Fibroblast of skin of left biceps (primary cell): ENCODE data around the gene CFAP74.

Experiments
- DNase-seq, 2 experiments: peaks; one replicate each; pipeline ENCODE4 v3.0.0-alpha.2; 2013; ENCODE audit warnings: low read depth in 2 of 2

Gene CFAP74

GRCh38 chr1:2042830-2043773 lies 39.5 kb upstream of the CFAP74 start:
- no peak for DNase-seq

- DNase-seq: no peak
Measured at GRCh38 chr1:2041887-2042286, 38.3 kb upstream of the CFAP74 start.

- no peak for DNase-seq
Measured at GRCh38 chr1:2041305-2041704, 37.7 kb upstream of the CFAP74 start.

DNA sequence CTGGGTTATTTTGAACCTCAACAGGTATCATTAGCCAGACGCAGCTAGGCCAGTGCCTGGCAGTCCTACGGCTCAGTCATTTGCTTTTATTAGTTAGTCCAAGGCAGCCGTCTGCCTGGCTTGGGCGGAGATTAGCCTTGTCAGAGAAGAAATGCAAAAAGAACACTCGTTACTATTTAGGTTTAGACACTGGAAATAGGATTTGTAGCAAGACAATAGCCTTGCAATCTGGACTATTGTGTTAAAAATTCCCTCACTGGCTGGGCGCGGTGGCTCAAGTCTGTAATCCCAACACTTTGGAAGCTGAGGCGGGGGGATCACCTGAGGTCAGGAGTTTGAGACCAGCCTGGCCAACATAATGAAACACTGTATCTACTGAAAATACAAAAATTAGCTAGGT lies 35.7 kb upstream of the CFAP74 start:
- no peak for DNase-seq

DNA sequence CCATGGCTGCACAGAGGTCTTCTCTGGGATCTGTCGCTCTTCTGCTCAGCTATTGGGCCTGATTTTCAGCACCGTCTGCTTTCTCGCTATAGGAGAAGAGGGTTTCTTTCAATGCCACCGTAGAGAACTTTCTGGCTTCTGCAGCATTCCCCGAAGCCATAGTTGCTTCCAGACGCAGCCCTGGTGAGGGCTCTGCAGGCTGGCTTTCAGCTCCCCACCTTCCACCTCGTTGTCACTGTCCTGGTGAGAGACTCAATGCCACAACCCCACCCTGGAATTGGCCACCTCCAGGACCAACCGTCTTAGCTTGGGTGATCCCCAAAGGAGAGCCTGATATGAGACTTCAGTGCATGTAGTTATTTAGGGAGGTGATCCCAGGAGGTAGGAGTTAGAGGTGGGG lies 34.6 kb upstream of the CFAP74 start:
- no peak for DNase-seq

DNA sequence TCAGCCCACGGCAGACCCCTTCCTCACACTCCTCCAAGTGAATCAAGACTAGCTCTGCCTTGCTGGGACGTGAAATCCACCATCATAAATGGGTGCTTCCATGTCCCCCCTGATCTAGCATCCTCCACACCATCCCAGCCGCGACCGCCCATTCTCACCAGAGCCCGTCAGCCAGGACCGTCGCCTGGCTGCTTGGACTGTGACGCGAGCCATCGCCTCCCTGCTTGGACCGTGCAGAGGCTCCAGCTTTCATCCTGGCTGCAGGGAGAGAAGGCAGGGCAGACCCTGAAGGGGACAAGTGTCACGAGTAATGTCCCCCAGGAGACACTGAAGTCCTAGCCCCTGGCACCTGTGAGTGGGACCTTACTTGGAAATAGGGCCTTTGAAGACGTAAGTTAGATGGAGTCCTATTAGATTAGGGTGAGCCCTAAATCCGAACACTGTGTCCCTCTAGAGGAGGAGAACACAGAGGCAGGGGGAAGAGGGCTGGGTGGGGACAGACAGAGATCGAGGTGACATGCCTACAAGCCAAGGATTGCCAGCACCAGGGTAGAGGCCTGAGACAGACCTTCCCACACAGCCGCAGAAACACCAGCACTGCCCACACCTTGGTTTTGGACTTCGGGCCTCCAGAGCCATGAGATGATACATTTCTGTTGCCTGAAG lies 33.9 kb upstream of the CFAP74 start:
- no peak for DNase-seq

DNA sequence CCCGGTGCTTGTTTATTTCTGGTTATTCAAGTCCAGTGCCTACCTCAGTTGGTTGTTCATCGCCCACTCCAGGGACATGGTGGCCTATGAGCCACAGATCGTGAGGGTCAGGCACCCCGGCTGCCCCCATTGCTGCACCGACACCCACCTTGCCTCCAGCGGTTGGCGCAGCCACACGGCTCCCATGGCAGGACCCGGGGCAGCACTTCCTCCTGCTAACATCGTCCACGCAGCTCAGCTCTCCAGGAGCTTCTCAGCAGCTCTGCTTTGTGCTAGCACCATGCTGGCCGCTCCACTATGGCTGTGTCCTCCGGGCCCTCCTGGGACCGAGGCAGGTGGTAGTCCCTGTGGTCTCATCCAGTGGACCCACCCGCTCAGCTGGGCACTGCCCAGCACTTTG lies 32.7 kb upstream of the CFAP74 start:
- no peak for DNase-seq

DNA sequence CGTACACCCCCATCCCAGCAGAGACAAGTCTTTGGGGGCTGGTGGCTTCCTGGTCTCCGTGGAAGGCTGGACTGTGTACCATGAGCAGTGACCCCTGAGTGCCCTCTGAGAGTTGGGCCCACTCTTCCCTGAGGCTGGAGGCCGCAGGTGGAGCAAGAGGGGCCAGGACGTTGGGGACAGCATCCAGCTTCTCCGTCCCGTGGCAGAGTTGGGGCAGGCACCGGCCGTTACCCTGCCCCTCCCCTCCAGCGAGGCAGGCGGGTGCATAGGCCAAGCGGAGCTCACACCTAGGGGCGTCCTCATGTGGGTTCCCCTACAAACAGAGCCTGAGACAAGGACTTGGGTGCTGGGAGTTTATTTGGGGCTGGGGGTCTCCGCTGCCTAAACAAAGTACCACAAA lies 29.6 kb upstream of the CFAP74 start:
- no peak for DNase-seq

DNA sequence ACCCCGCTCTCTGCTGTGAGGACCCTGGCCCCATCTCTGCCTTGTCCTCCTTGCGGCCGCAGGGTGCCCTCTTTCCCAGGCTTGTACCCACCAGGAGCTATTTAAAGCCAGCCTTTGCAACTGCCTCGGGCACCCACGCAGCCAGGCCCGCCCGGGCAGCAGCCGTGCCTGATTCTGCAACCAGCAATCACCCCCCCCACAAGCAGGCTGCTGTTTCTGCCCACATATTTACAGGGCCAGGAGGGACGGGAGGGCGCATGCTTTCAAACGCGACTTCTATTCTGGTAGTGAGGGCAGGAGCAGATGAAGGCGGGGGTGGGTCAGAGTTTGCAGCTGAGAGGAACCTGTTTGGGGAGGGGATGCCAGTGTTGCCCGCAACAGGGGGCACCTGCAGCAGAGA lies 29.2 kb upstream of the CFAP74 start:
- no peak for DNase-seq

DNA sequence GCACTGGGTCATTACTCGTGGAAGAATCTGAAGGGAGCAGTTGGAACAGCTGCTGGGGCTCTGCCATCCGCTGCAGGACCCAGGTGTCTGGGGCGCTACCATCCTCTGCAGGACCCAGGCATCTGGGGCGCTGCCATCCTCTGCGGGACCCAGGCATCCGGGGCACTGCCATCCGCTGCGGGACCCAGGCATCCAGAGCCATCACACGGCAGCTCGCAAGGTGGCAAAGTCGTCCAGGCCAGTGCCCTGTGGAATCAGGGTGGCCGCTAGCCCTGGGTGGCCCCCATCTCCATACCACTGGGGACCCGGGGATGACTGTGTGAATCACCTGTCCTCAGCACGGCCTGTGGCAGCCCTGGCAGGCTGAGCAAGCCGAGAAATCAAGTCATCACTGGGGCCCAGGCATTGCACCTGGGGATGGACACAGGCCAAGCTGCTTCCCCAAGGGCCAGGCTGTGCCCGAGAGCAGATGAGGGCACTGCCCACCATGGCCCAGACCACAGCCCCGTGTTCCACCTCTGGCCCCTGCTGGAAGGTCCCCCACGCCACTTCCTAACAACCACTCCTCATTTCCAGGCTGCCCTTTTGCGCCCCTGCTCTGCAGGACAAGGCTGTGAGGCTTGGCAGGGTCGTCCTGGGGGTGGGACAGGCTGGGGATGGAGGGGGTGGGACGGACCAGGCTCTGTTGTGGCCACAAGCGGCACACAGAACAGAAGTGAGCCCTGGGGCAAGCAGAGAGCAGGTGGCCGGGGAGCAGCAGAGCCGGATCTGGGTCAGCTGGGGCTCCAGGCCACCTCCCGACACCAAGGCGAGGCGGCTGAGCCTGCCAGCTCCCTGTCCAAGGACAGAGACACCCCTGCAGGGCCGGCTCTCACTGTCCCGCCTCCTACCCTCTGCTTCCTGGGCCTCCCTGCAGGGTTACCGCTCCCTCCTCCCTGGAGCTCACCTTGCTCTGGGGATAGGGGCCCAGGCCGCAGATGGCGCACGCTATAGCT lies 28.3 kb upstream of the CFAP74 start:
- no peak for DNase-seq

- no peak for DNase-seq
Measured at GRCh38 chr1:2030076-2030871, 26.7 kb upstream of the CFAP74 start.

DNA sequence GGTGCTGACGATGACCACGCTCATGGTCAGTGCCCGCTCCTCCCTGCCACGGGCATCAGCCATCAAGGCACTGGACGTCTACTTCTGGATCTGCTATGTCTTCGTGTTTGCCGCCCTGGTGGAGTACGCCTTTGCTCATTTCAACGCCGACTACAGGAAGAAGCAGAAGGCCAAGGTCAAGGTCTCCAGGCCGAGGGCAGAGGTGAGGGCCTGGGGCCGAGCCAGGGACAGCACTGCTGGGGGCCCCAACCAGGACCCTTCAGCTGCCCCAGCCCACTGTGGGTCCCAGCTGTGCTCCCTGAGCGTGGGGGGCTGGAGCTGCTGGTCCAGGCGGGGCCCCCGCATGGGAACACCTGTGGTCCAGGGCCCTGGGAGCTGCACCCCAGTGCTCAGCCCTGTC lies 26.0 kb upstream of the CFAP74 start:
- DNase-seq: no peak

DNA sequence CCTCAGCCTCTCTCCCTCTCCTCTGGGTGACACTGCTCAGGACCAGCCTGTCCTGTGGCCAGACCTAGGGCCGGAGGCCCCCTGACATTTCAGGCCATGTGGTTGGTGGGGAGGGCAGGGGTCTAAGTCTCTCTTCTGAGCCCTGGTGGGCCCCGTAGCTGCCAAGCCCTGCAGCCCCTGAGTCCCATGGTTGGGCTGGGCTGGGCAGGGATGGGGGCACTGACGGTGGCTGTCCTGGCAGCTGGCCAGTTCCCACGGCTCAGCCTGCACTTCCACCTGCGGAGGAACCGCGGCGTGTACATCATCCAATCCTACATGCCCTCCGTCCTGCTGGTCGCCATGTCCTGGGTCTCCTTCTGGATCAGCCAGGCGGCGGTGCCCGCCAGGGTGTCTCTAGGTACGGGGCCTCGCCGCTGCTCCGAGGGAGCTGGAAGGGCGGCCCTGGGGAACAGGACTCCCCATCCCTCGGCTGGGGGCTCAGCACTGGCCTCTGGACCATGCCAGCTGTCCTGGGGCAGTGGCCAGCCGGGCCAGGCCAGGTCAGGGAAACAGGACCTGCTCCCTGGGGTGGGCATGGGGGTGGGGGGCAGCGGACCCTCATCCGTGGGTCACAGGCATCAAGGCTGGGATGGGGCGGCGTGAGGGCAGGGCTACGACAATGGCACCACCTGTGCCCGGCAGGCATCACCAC lies 25.4 kb upstream of the CFAP74 start:
- DNase-seq: no peak

DNA sequence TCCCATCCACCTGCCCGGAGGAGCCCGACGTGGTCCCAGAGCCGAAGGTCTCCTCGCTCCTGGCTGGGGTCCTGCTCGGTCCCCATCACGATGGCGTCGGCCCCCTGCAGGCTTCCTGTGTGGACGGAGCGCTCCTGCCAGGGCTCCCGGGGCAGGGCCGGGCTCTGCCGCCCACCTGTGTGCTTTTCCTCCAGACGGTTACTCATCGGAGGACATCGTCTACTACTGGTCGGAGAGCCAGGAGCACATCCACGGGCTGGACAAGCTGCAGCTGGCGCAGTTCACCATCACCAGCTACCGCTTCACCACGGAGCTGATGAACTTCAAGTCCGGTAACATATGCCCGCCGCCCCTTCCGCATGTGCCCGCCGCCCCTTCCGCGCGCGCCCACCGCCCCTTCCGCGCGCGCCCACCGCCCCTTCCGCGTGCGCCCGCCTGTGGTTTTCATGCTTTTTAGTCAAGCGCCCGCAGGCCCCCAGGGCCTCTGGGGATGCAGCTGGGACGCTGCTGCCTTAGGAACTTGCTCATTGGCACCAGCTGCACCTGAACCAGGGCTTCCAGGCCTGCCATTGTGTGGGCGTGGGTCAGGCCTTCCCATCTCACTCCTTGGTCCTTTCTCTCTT lies 24.5 kb upstream of the CFAP74 start:
- no peak for DNase-seq

GRCh38 chr1:2025491-2025981 lies 21.9 kb upstream of the CFAP74 start:
- DNase-seq: no peak

DNA sequence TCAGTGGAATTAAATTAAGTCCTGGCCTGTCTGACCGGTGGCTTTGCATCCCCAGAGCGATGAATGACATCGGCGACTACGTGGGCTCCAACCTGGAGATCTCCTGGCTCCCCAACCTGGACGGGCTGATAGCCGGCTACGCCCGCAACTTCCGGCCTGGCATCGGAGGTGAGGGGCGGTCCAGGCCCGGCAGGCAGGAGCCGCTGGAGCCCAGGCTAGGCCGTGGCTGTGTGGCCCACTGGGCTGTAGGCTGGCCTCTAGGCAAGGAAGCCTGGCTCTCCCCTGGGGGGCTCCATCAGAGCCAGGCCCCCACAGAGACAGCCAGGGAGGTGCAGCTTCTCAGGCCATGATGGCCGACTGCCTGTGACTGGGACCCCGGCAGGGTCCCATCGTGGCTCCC lies 21.3 kb upstream of the CFAP74 start:
- DNase-seq: no peak

- DNase-seq: no peak
Measured at GRCh38 chr1:2024451-2024850, 20.9 kb upstream of the CFAP74 start.

DNA sequence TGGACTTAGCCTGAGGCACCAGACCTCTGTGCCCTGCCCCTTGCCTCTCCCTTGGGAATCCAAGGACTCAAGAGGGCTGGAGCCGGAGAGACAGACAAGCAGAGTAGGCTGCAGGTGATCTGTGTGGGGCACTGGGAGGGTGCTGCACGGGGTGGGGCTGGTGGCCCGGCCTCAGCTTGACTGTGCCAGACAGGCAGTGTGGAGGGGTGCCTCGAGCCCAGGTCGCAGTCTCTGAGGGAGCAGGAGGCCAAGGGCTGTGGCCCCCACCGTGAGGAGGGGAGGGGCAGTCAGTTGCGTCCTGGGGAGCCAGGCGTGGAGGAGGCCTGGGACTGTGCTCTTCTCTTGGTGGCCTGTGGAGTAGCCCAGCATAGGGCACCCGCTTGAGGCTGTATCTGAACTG lies 19.6 kb upstream of the CFAP74 start:
- no peak for DNase-seq

GRCh38 chr1:2022063-2022770 lies 18.6 kb upstream of the CFAP74 start:
- no peak for DNase-seq
